Mucosa of rectum (tissue), 2 donors: ENCODE data around the gene YJEFN3.
A peak's percentile ranks its signal among the peaks of the same experiment; 100 is the strongest.

Experiments used
- H3K27ac ChIP-seq, 2 donors: one replicate each; pipeline ENCODE4 v1.7.0; 2013; ENCODE audit warnings: inconsistent platforms in 2 of 2, low read depth in 2 of 2, low read length in 2 of 2
- H3K27me3 ChIP-seq, 2 donors: one replicate each; pipeline ENCODE4 v1.7.0; 2013; ENCODE audit warnings: low read length in 2 of 2; ENCODE audit not compliant: control insufficient read depth in 2 of 2, insufficient read depth in 2 of 2
- H3K36me3 ChIP-seq, 2 donors: one replicate each; pipeline ENCODE4 v1.7.0; 2013; ENCODE audit warnings: low read length in 2 of 2; ENCODE audit not compliant: control insufficient read depth in 2 of 2, insufficient read depth in 2 of 2
- H3K4me1 ChIP-seq, 2 donors: one replicate each; pipeline ENCODE4 v1.7.0; 2013; ENCODE audit warnings: low read length in 2 of 2, mild to moderate bottlenecking in 1 of 2; ENCODE audit not compliant: control insufficient read depth in 2 of 2, insufficient read depth in 2 of 2
- H3K4me3 ChIP-seq, 2 donors: one replicate each; pipeline ENCODE4 v1.7.0; 2013; ENCODE audit warnings: low read length in 2 of 2
- H3K9ac ChIP-seq, 2 donors: one replicate each; pipeline ENCODE4 v1.7.0; 2013; ENCODE audit warnings: low read length in 2 of 2, low read depth in 1 of 2, mild to moderate bottlenecking in 1 of 2
- H3K9me3 ChIP-seq, 2 donors: one replicate each; pipeline ENCODE4 v1.7.0; 2013; ENCODE audit warnings: low read length in 2 of 2; ENCODE audit not compliant: control insufficient read depth in 2 of 2
- donor health status: healthy.
- donor health status: Normal muscosa, but diverticular disease.

YJEFN3 gene

DNA sequence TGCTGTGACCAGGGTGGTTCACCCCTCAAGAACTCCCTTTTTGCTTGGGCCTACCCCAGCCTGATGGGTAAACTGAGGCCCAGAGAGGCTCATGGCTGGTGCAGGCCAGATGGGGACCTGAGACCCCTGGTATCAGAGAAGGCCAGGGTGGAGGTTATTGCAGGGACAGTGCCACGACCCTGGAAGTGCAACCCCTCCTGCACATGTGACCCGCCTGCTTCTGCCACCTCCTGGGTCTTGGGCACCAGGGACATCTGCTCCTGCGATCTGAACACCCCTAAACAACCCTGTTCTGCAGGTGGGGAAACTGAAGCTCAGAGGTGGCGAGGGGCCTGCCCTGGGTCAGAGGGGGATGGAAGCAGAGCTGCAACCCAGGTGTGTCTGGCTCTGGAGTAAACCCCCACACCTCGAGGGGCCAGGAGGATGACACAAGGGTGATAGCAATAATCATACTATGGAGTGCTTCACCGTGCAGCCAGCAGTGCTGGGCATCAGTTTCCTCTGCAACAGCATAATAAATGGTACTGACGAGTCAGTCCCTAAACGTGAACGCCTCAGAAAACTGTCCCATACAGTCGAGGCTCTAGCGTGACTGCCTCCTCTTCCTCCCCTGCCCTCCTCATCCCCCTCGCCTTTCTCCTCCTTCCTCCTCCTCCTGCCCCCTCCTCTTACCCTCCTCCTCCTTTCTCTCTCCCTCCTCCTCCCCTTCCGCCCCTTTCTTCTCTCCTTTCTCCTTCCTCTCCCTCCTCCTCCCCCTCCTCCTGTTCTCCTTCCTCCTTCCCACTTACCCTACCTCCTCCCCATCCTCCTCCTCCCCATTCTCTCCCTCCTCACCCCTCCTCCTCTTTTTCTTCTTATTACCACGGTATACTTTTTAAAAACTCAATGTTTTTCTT is 4.3 kb downstream of the YJEFN3 start:
- H3K27me3 ChIP-seq = peaks cover 0 to 4% of the 10 kb centered on the region in 2 donors
- H3K4me3 ChIP-seq = no peak overlapping the region
- H3K36me3 ChIP-seq = peaks cover 3 to 7% of the 10 kb centered on the region in 2 donors
- no peak overlapping the region for H3K27ac ChIP-seq
- H3K4me1 ChIP-seq = peaks cover 6% of the 10 kb centered on the region in 2 donors
- H3K9ac ChIP-seq = no peak overlapping the region
- no peaks in the 10 kb centered on the region for H3K9me3 ChIP-seq

GRCh38 chr19:19533841-19534240 is 5.1 kb downstream of the YJEFN3 start:
- Histone ChIP-seq H3K9me3 (no peaks in the 10 kb centered on the region), H3K36me3 (peaks cover 0 to 2% of the 10 kb centered on the region in 2 donors)

DNA sequence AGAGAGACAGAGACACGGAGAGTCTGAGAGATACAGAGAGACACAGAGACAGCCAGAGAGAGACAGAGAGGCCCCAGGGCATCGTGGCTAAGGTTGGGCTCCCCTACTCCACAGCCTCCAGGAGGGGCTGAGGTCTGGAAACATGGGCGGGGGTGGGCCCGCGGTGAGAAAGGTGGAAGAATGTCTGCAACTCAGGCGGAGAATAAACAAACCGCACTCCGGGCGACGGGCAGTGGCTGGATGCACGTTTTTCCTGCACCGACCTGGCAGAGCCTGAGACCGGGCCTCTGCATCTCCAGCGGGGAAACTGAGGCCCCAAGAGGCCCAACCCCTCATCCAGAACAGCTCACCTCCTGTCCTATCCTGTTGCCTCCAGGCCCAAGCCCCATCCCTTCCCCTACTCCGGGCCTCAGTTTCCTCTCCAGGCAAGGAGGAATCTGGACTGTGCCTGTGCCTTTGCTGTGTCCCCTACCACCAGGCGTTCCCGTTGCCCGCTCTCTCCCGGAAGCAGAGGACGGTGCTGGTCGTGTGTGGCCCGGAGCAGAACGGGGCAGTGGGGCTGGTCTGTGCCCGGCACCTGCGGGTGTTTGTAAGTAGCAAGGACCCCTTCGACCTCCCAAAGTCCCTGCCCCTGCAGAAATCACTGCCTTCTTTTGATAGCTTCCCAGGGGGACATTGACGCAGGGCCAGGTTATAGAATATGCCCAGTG is 6.0 kb downstream of the YJEFN3 start:
- Histone ChIP-seq H3K36me3 (peaks cover 0 to 2% of the 10 kb centered on the region in 2 donors), H3K4me1 (peaks cover 8 to 12% of the 10 kb centered on the region in 2 donors), H3K4me3 (no peak overlapping the region), H3K9me3 (no peaks in the 10 kb centered on the region), H3K27ac (no peak overlapping the region), H3K27me3 (peaks cover 5 to 14% of the 10 kb centered on the region in 2 donors), H3K9ac (no peak overlapping the region)

More at GRCh38 chr19:19533841-19534240, 5.1 kb downstream of the YJEFN3 start:
- H3K27me3 ChIP-seq = peaks cover 5 to 12% of the 10 kb centered on the region in 2 donors
- H3K27ac ChIP-seq = no peak overlapping the region
- H3K4me3 ChIP-seq = no peak overlapping the region
- peaks cover 8 to 12% of the 10 kb centered on the region in 2 donors for H3K4me1 ChIP-seq
- no peak overlapping the region for H3K9ac ChIP-seq

DNA sequence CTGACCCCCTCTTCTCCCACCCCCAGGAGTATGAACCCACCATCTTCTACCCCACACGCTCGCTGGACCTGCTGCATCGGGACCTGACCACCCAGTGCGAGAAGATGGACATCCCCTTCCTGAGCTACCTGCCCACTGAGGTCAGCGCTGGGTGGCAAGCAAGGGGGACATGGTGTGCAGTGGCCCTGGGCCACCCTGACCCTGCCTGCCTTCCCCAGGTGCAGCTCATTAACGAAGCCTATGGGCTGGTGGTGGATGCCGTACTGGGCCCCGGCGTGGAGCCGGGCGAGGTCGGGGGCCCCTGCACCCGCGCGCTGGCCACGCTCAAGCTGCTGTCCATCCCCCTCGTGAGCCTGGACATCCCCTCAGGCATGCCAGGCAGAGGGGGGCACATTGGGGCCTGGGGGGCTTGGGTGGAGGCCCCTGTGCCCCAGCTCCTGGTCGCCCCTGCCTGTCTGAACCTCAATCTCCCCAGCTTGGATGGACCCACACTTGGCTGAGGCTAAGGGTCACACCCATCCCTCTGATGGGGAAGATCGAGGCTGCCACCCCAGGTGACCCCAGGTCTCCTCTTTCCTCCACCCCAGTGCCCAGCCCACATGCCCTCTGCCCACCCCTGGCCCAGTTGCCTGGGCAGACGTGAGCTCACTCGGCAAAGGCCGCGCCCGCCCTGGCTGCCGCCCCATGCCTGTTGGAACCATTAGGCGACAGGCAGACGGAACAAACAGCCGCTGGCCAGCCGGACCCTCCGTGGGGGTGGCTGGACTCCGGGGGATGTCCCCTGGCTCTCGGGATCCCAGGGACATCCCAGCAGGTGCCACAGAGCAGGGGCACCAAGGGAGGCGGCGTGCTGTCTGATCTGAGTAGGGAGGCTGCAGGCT is 6.8 kb downstream of the YJEFN3 start:
- Histone ChIP-seq H3K27me3 (peaks cover 5 to 15% of the 10 kb centered on the region in 2 donors), H3K4me3 (no peak overlapping the region), H3K9me3 (no peaks in the 10 kb centered on the region), H3K9ac (no peak overlapping the region), H3K4me1 (peaks cover 9 to 12% of the 10 kb centered on the region in 2 donors), H3K36me3 (no peaks in the 10 kb centered on the region), H3K27ac (no peak overlapping the region)

GRCh38 chr19:19537075-19538048 is 8.7 kb downstream of the YJEFN3 start:
- Histone ChIP-seq H3K9me3 (no peaks in the 10 kb centered on the region), H3K4me1 (peaks cover 9 to 12% of the 10 kb centered on the region in 2 donors), H3K27me3 (peaks cover 8 to 18% of the 10 kb centered on the region in 2 donors), H3K36me3 (no peaks in the 10 kb centered on the region), H3K27ac (no peak overlapping the region), H3K4me3 (peak overlapping the region in 1 of 2 donors; percentile 13), H3K9ac (no peak overlapping the region)

- H3K9me3 ChIP-seq = no peaks in the 10 kb centered on the region
- peaks cover 9 to 12% of the 10 kb centered on the region in 2 donors for H3K4me1 ChIP-seq
- peak within 1 kb of the TSS; percentile 9 to 13 for H3K4me3 ChIP-seq
- no peak within 1 kb of the TSS for H3K27ac ChIP-seq
- no peak within 1 kb of the TSS for H3K9ac ChIP-seq
- H3K36me3 ChIP-seq = no peaks in the 10 kb centered on the region
- peaks cover 13 to 18% of the 10 kb centered on the region in 2 donors for H3K27me3 ChIP-seq
Measured at GRCh38 chr19:19538061-19538784, 9.5 kb downstream of the YJEFN3 start, which contains the start of gene CILP2. Gene CILP2, plus strand, starts transcription at chr19:19538265. Its CDS starts 85 bp downstream, at chr19:19538350.

GRCh38 chr19:19538785-19539166 is 10.1 kb downstream of the YJEFN3 start:
- Histone ChIP-seq H3K27me3 (peaks cover 13 to 18% of the 10 kb centered on the region in 2 donors), H3K4me3 (no peak overlapping the region), H3K4me1 (peaks cover 9 to 12% of the 10 kb centered on the region in 2 donors), H3K27ac (no peak overlapping the region), H3K9me3 (no peaks in the 10 kb centered on the region), H3K36me3 (no peaks in the 10 kb centered on the region), H3K9ac (no peak overlapping the region)

DNA sequence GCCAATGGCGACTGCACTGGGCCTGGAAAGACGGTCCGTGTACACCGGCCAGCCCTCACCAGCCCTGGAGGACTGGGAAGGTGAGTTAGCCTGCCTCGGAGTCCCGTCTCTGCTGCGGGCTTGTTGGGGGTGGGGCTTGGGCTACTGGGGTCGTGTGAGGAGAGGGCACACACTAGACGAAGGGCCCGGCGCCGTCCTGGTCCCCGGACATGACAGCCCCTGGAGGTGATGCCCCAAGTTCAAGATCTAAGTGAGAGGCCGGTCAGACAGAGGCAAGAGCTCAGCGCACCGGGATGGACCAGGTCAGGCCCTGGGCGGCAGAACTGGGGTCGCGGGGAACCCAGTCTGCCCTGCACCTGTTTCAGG is 11.0 kb downstream of the YJEFN3 start:
- H3K4me3 ChIP-seq = no peak overlapping the region
- H3K9ac ChIP-seq = no peak overlapping the region
- no peaks in the 10 kb centered on the region for H3K36me3 ChIP-seq
- H3K27ac ChIP-seq = no peak overlapping the region
- H3K9me3 ChIP-seq = no peaks in the 10 kb centered on the region
- H3K4me1 ChIP-seq = peaks cover 9 to 12% of the 10 kb centered on the region in 2 donors
- peaks cover 13 to 18% of the 10 kb centered on the region in 2 donors for H3K27me3 ChIP-seq
